ENCODE data around the gene KRT39. TPM values are rescaled to one million over a fixed set of nuclear protein-coding genes. Genes with fewer than 3 reads are reported as not detected.
A peak's percentile ranks its signal among the peaks of the same experiment; 100 is the strongest.

KRT39 gene
- total and polyA plus RNA-seq, 2 of the 13 experiments (the other 11 are each of a cell fraction or from before 2014, with no cell fraction given): 0.07 to 1.2 TPM

GRCh38 chr17:40952661-40953060 is 14.1 kb downstream of the KRT39 start (continued):
- TF ChIP-seq TFE3 (CRISPR knock-in tag; IDR thresholded peaks at IDR 0.05): no peak
- TF ChIP-seq ZNF609 (CRISPR knock-in tag; IDR thresholded peaks at IDR 0.05; ENCODE audit: borderline replicate concordance): no peak
- TF ChIP-seq ZNF563 (CRISPR knock-in tag; IDR thresholded peaks at IDR 0.05): no peak
- no peak for TF ChIP-seq NFATC3 (CRISPR knock-in tag; IDR thresholded peaks at IDR 0.05)
- TF ChIP-seq TCF7 (IDR thresholded peaks at IDR 0.05; ENCODE audit: low read depth): no peak
- TF ChIP-seq GATAD1 (CRISPR knock-in tag; IDR thresholded peaks at IDR 0.05): no peak
- TF ChIP-seq MEF2D (CRISPR knock-in tag; IDR thresholded peaks at IDR 0.05): no peak
- TF ChIP-seq ZNF615 (CRISPR knock-in tag; IDR thresholded peaks at IDR 0.05; ENCODE audit: borderline replicate concordance): peak; percentile 54; the same call in 1 of the 2 replicates
- TF ChIP-seq ZNF460 (CRISPR knock-in tag; IDR thresholded peaks at IDR 0.05; ENCODE audit: borderline replicate concordance): no peak
- TF ChIP-seq NKX3-1 (CRISPR knock-in tag; IDR thresholded peaks at IDR 0.05): no peak
- no peak for TF ChIP-seq ZFP37 (CRISPR knock-in tag; IDR thresholded peaks at IDR 0.05; ENCODE audit: borderline replicate concordance)
- no peak for TF ChIP-seq THAP7 (CRISPR knock-in tag; IDR thresholded peaks at IDR 0.05)
- no peak for TF ChIP-seq TBX2 (CRISPR knock-in tag; IDR thresholded peaks at IDR 0.05; ENCODE audit: borderline replicate concordance)
- TF ChIP-seq ZNF225 (CRISPR knock-in tag; IDR thresholded peaks at IDR 0.05): no peak
- no peak for TF ChIP-seq ATF3 (CRISPR knock-in tag; IDR thresholded peaks at IDR 0.05)
- TF ChIP-seq ZZZ3 (CRISPR knock-in tag; IDR thresholded peaks at IDR 0.05; ENCODE audit: borderline replicate concordance): no peak
- no peak for TF ChIP-seq THAP9 (CRISPR knock-in tag; IDR thresholded peaks at IDR 0.05; ENCODE audit: borderline replicate concordance)
- peak; percentile 82 for TF ChIP-seq ZNF629 (CRISPR knock-in tag; conservative IDR thresholded peaks at IDR 0.05)
- no peak for TF ChIP-seq KAT7 (CRISPR knock-in tag; IDR thresholded peaks at IDR 0.05; ENCODE audit: borderline replicate concordance)
- TF ChIP-seq ZNF550 (CRISPR knock-in tag; IDR thresholded peaks at IDR 0.05; ENCODE audit: borderline replicate concordance): no peak
- no peak for TF ChIP-seq SAP130 (CRISPR knock-in tag; IDR thresholded peaks at IDR 0.05; ENCODE audit: low read depth)
- no peak for TF ChIP-seq TARDBP (CRISPR knock-in tag; IDR thresholded peaks at IDR 0.05)

Measured in HepG2 (cell line).